Astrocyte of the spinal cord (primary cell): ENCODE data around the gene LGALS7.
"Not testable (repeated sequence)": the region's sequence is repeated elsewhere in the genome, so short reads cannot be mapped to it uniquely, and the experiment has no call there.

Experiments used
- DNase-seq: peaks from one replicate; pipeline ENCODE4 v3.0.0; 2011; ENCODE audit warnings: low read depth, low spot score
- H3K4me3 ChIP-seq: 2 replicates; pipeline ENCODE4 v1.5.1; 2011; ENCODE audit warnings: low read depth, mild to moderate bottlenecking, low read length, moderate library complexity
- in situ Hi-C: cut with HindIII; loops from 2 replicates; pipeline ENCODE4 v1.10.0; 2017; ENCODE audit warnings: low sequenced_read_pairs
- TF ChIP-seq, protein P1 (sequence below): IDR thresholded peaks from 2 replicates; pipeline ENCODE4 v1.5.1; 2012; ENCODE audit warnings: low read depth, mild to moderate bottlenecking, low read length, inconsistent platforms

The LGALS7 gene

DNA sequence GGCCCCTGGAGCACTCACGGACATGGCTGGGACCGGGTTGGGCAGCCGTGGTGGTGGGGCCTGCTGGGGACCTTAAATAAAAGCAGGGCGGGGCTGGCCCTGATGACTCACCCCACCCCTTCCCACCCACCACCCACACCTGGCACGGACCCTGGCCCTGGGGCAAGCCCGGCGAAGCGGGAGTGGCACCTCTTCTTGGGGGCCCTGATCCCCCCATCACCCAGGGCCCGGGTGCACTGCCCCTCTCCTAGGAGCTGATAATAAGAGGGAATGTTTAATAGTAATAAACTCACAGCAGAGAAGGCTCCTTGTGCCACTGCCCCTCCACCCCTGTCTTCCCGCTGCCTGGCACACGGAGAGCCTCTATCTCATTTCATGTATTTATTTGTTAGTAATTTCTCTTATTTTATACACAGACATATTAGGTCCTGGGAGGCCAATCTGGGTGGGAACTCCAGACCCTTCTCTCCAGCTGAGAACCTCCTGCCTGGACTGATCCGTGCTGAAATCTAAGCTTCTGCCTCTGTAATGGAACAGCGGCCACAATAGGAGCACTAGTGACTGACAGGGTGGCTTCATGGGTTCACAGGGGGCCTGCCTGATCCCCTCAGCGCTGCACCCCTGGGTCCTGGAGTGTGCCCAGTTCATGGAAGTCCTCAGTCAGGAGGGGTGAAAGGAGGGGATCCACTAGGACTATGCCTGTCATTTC, at the start of gene LGALS7:
Gene LGALS7 (minus strand): TSS at position 49 of the 709 bp plus-strand sequence. CDS start 25 bp downstream, at position 24.
- DNase-seq = no peak
- TF ChIP-seq, protein P1, sequence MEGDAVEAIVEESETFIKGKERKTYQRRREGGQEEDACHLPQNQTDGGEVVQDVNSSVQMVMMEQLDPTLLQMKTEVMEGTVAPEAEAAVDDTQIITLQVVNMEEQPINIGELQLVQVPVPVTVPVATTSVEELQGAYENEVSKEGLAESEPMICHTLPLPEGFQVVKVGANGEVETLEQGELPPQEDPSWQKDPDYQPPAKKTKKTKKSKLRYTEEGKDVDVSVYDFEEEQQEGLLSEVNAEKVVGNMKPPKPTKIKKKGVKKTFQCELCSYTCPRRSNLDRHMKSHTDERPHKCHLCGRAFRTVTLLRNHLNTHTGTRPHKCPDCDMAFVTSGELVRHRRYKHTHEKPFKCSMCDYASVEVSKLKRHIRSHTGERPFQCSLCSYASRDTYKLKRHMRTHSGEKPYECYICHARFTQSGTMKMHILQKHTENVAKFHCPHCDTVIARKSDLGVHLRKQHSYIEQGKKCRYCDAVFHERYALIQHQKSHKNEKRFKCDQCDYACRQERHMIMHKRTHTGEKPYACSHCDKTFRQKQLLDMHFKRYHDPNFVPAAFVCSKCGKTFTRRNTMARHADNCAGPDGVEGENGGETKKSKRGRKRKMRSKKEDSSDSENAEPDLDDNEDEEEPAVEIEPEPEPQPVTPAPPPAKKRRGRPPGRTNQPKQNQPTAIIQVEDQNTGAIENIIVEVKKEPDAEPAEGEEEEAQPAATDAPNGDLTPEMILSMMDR = no peak
- H3K4me3 ChIP-seq = no peak within 1 kb of the TSS
- in situ Hi-C loops = no loop called here

DNA sequence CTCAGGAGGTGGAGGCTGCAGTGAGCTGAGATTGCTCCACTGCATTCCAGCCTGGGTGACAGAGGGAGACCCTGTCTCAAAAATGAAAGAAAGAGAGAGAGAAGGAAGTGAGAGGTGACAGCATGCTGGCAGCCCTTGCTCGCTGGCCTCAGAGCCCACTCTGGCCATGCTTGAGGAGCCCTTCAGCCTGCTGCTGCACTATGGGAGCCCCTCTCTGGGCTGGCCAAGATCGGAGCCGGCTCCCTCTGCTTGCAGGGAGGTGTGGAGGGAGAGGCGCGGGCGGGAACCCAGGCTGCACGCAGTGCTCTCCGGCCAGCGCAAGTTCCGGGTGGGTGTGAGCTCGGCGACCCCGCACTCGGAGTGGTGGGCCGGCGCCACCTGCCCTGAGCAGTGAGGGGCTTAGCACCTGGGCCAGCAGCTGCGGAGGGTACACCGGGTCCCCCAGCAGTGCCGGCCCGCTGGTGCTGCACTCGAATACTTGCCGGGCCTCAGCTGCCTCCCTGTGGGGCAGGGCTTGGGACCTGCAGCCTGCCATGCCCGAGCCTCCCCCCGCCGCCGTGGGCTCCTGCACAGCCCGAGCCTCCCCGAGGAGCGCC, 48.0 kb upstream of the LGALS7 start:
- in situ Hi-C loops = not testable (repeated sequence)

DNA sequence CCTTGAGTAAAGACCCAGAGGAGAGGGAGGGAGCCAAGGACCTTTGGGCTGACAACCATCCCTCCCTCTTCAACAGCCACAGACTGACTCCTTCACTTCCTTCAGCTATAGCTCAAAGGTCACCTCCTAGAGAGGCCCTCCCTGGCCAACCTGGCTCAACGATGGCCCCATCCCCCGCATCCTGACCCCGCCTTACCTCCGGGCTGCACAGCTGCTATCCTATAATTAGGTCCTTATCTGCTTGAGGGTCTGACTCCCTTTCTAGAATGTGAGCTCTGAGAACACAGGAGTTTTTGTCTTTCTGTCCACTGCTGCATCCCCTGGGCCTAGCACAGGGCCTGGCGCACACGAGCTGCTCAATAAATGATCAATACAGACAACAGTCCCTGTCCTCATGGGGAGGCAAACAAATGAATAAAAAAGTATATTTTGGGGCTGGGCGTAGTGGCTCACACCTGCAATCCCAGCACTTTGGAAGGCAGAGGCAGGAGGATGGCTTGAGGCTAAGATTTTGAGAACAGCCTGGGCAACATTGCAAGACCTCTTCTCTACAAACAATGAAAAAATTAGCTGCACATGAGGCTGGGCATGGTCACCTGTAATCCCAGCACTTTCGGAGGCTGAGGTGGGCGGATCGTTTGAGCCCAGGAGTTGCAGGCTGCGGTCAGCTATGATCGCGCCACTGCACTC, 46.1 kb upstream of the LGALS7 start:
- DNase-seq = no peak
- TF ChIP-seq, protein P1 = no peak
- no peak overlapping the region for H3K4me3 ChIP-seq
- in situ Hi-C loops = no loop called here

More for the DNA sequence above, 48.0 kb upstream of the LGALS7 start:
- not testable (repeated sequence) for H3K4me3 ChIP-seq, DNase-seq

DNA sequence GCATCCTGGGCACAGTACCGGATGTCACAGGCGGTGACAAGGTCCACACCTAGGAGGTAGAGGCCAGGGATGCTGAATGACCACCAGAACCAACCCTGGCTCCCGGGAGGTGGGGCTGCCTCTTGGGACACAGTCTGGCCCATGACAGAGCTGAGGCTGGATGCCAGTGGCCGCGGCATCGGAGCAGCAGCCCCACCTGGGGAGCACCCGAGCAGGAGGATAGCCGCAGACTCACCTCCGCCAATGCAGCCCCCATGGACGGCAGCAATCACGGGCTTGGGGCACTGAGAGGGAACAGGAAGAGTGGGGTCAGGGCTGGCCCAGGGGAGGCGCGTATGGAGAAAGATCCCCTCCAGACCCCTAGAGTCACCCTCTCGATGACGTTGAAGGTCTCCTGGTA, 43.8 kb upstream of the LGALS7 start:
- H3K4me3 ChIP-seq = no peak overlapping the region
- TF ChIP-seq, protein P1 = no peak
- in situ Hi-C loops = no loop called here

DNA sequence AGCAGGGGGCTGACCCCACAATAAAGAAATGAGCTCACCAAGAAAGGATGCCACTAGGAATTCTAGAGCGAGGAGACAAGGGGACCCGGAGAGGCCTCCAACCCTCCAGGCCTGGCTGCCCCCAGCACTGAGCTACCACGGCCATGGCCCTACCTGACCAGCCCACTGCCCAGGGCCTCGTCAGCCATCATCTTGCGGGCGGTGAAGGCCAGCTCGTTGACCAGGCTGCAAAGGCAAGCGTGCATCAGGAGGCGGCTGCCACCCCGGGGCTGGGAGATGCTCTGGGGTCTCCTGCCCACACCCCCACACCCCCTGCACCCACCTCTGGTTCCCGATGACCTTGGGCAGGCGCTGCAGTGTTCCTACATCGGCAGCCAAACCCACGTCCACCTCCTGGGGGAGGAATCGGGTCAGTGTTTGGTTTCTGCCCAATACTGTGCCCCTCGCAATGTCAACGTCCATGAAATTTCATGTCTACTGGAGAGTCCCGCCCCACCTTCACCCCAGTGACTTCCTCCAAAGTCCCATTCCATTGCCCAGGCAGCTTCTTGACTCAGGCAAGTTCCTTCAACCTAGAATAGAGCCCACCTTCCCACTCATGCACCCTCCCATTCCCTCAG, 42.9 kb upstream of the LGALS7 start:
- TF ChIP-seq, protein P1 = no peak
- DNase-seq = no peak
- in situ Hi-C loops = no loop called here
- H3K4me3 ChIP-seq = no peak overlapping the region

More for the DNA sequence above, 43.8 kb upstream of the LGALS7 start:
- no peak for DNase-seq

DNA sequence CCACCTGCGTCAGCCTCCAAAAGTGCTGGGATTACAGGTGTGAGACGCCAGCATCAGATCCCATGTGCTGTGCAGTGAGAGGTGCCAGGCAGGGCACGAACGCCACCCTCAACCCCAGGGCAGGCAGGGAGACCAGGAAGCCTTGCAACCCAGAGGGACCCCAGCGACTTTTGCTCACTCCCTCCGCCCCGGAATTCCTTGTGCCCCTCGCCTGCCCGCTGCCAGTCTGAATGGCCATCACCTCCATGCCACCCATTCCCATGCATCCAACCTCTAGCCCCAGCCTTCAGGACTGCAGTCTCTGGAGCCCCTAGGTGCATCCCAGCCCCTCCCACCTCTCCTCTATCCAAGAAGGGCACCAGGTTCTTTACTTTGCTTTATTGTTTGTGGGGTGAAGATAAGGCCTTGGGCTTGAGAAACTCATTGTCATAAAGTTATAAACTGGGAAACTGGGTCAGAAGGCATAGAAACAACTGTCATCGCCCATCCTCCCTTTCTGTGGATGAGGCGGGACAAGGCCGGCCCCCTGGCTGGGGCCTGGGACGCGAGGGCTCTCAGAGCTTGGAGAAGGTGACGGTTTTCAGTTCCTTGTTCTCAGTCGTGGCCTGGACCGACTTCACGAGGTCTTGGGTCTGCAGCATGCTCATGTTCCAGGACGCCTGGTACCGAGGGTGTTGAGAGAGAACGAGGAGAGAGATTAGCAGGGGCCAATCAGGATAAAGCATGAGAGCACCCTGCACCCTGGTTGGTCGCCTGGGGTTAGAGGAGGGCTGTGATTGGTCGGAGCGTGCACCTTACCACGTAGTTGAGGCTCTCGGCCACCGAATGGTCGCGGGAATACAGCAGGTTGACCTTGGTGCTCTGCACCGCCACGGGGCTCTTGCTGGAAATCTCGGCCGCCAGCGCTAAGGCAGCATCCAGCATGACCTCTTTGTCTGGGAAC, 42.0 kb upstream of the LGALS7 start:
- in situ Hi-C loops = no loop called here
- TF ChIP-seq, protein P1 = no peak
- DNase-seq = no peak
- H3K4me3 ChIP-seq = no peak overlapping the region

DNA sequence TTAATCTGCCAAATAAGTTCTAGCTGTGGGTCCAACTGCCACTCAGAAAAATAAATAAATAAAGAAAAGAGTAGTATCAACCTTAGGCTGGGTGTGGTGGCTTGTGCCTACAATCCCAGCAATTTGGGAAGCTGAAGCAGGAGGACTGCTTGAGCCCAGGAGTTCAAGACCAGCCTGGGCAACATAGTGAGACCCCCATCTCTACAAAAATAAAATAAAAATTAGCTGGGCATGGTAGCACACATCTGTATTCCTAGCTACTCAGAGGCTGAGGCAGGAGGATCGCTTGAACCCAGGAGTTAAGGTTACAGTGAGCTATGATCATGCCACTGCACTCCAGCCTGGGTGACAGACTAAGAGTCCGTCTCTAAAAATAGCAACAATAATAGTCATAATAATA, 40.6 kb upstream of the LGALS7 start:
- in situ Hi-C loops, DNase-seq, H3K4me3 ChIP-seq: not testable (repeated sequence)
